Limb (tissue), 2 donors: ENCODE results near the gene RASGRP3.
A peak's percentile ranks its signal among the peaks of the same experiment; 100 is the strongest.

Experiments used
- DNase-seq, 2 donors: peaks; one replicate each; pipeline ENCODE4 v3.0.0-alpha.2; 2016; ENCODE audit errors: extremely low spot score in 2 of 2

Gene RASGRP3

GRCh38 chr2:33492399-33493134 lies 16.1 kb downstream of the RASGRP3 start:
- no peak for DNase-seq

GRCh38 chr2:33494155-33494779 lies 17.8 kb downstream of the RASGRP3 start:
- no peak for DNase-seq

- DNase-seq, result no peak
Observed at GRCh38 chr2:33494877-33495641, 18.6 kb downstream of the RASGRP3 start.

GRCh38 chr2:33495683-33496082 lies 19.2 kb downstream of the RASGRP3 start:
- no peak for DNase-seq

- no peak for DNase-seq
Observed at GRCh38 chr2:33496150-33496549, 19.7 kb downstream of the RASGRP3 start.

- no peak for DNase-seq
Observed at GRCh38 chr2:33496726-33497125, 20.3 kb downstream of the RASGRP3 start.

- DNase-seq, result no peak
Observed at GRCh38 chr2:33497221-33497650, 20.8 kb downstream of the RASGRP3 start.

- DNase-seq, result no peak
Observed at GRCh38 chr2:33498291-33498956, 22.0 kb downstream of the RASGRP3 start.

- DNase-seq, result no peak
Observed at GRCh38 chr2:33500177-33500576, 23.7 kb downstream of the RASGRP3 start.

GRCh38 chr2:33502025-33502424 lies 25.6 kb downstream of the RASGRP3 start:
- no peak for DNase-seq

GRCh38 chr2:33503002-33503401 lies 26.6 kb downstream of the RASGRP3 start:
- no peak for DNase-seq

GRCh38 chr2:33505966-33506365 lies 29.5 kb downstream of the RASGRP3 start:
- no peak for DNase-seq

- DNase-seq, result no peak
Observed at GRCh38 chr2:33509908-33510585, 33.6 kb downstream of the RASGRP3 start.

- DNase-seq, result no peak
Observed at GRCh38 chr2:33510586-33510968, 34.1 kb downstream of the RASGRP3 start.

- DNase-seq, result no peak
Observed at GRCh38 chr2:33511141-33511540, 34.7 kb downstream of the RASGRP3 start.

- DNase-seq, result no peak
Observed at GRCh38 chr2:33512112-33512511, 35.7 kb downstream of the RASGRP3 start.

GRCh38 chr2:33513480-33513879 lies 37.0 kb downstream of the RASGRP3 start:
- no peak for DNase-seq

GRCh38 chr2:33516456-33516995 lies 40.1 kb downstream of the RASGRP3 start:
- DNase-seq, result peak in 1 of 2 donors; percentile 30

- DNase-seq, result no peak
Observed at GRCh38 chr2:33518200-33518599, 41.8 kb downstream of the RASGRP3 start.

GRCh38 chr2:33518929-33519328 lies 42.5 kb downstream of the RASGRP3 start:
- no peak for DNase-seq

- peak; percentile 40 to 75 for DNase-seq
Observed at GRCh38 chr2:33521791-33522281, 45.4 kb downstream of the RASGRP3 start.
